Hepatocyte (in vitro differentiated cells): ENCODE results near the gene KBTBD7.

ENCODE experiments used
- CTCF ChIP-seq: fragments of 200-600 bp; sonication (generic); IDR thresholded peaks from 2 replicates; pipeline ENCODE4 v1.5.1; 2016; ENCODE audit warnings: antibody characterized with exemption, mild to moderate bottlenecking; ENCODE audit not compliant: poor library complexity
- EZH2 ChIP-seq: fragments of 200-600 bp; sonication (generic); IDR thresholded peaks from 2 replicates; pipeline ENCODE4 v1.6.1; 2016; ENCODE audit warnings: antibody characterized with exemption, mild to moderate bottlenecking, borderline replicate concordance
- EZH2phosphoT487 ChIP-seq: fragments of 200-600 bp; sonication (generic); IDR thresholded peaks from one replicate; pipeline ENCODE4 v1.6.1; 2018; ENCODE audit warnings: antibody characterized with exemption, mild to moderate bottlenecking, low read depth, moderate library complexity; ENCODE audit not compliant: unreplicated experiment, severe bottlenecking

GRCh38 chr13:41150058-41150457 lies 44.3 kb downstream of the KBTBD7 start:
- TF ChIP-seq CTCF (no peak), EZH2 (no peak), EZH2phosphoT487 (no peak)
